IMR-90 (cell line): ENCODE results near the gene AKAP7. TPM values are rescaled to one million over a fixed set of nuclear protein-coding genes. Genes with fewer than 3 reads are reported as not detected.

Experiments used
- ATAC-seq: fragments of 200-7000 bp; cut with Tn5 transposase; 2 replicates; pipeline ENCODE4 v1.9.1; 2020; ENCODE audit warnings: low read depth, mild to moderate bottlenecking, moderate library complexity
- BruUV-seq: library from RNA; stranded (reverse); fragments of 400-500 nt; replicated peaks from 2 replicates; lab custom pipeline; 2021; lab: Mats Ljungman, UMichigan
- CTCF ChIA-PET: fragments of 300-600 bp; formaldehyde crosslinking; extraction: SDS; loops from one replicate; lab custom pipeline; 2021; ENCODE audit warnings: antibody characterized with exemption; lab: Yijun Ruan, JAX
- POLR2A ChIA-PET: fragments of 300-600 bp; sonication (Branson Sonifier 250); formaldehyde crosslinking; loops from one replicate; lab custom pipeline; 2022; ENCODE audit warnings: antibody characterized with exemption; ENCODE audit not compliant: unreplicated experiment; lab: Charles Lee
- DNase-seq: peaks from one replicate; pipeline ENCODE4 v3.0.0; 2013
- H2AFZ ChIP-seq: replicated peaks from 2 replicates; pipeline ENCODE3; 2013; ENCODE audit warnings: low read length, mild to moderate bottlenecking; ENCODE audit not compliant: poor library complexity
- H2AK5ac ChIP-seq: 2 replicates; pipeline ENCODE4 v1.6.1; 2013; ENCODE audit warnings: low read depth, low read length, inconsistent platforms
- H2AK9ac ChIP-seq: replicated peaks from 2 replicates; pipeline ENCODE3; 2013; ENCODE audit warnings: mild to moderate bottlenecking, low read depth, low read length, moderate library complexity; ENCODE audit not compliant: poor library complexity
- H2BK120ac ChIP-seq: 2 replicates; pipeline ENCODE4 v1.6.1; 2013; ENCODE audit warnings: low read depth, low read length, inconsistent platforms
- H2BK15ac ChIP-seq: 3 replicates; pipeline ENCODE4 v1.6.1; 2013; ENCODE audit warnings: low read depth, low read length, inconsistent platforms
- H2BK20ac ChIP-seq: 2 replicates; pipeline ENCODE4 v1.6.1; 2013; ENCODE audit warnings: low read depth, mild to moderate bottlenecking, inconsistent platforms, low read length, moderate library complexity
- H2BK5ac ChIP-seq: 2 replicates; pipeline ENCODE4 v1.6.1; 2013; ENCODE audit warnings: mild to moderate bottlenecking, low read depth, low read length, inconsistent platforms; ENCODE audit not compliant: poor library complexity, severe bottlenecking
- H3K14ac ChIP-seq: replicated peaks from 2 replicates; pipeline ENCODE4 v1.6.1; 2013; ENCODE audit warnings: low read depth, low read length, inconsistent platforms
- H3K18ac ChIP-seq: 2 replicates; pipeline ENCODE4 v1.6.1; 2013; ENCODE audit warnings: low read depth, low read length, control low read depth
- H3K23ac ChIP-seq: 2 replicates; pipeline ENCODE4 v1.6.1; 2013; ENCODE audit warnings: low read depth, low read length, inconsistent platforms
- H3K27ac ChIP-seq: 2 replicates; pipeline ENCODE4 v1.5.1; 2013; ENCODE audit warnings: mild to moderate bottlenecking, control low read depth, low read length; ENCODE audit not compliant: insufficient read depth
- H3K27me3 ChIP-seq: 2 replicates; pipeline ENCODE4 v1.6.1; 2013; ENCODE audit warnings: low read length; ENCODE audit not compliant: control insufficient read depth, insufficient read depth
- H3K36me3 ChIP-seq: 2 replicates; pipeline ENCODE4 v1.6.1; 2013; ENCODE audit warnings: low read length, mixed read lengths; ENCODE audit not compliant: control insufficient read depth, insufficient read depth
- H3K4ac ChIP-seq: 2 replicates; pipeline ENCODE4 v1.6.1; 2013; ENCODE audit warnings: low read depth, low read length, inconsistent platforms
- H3K4me1 ChIP-seq: 2 replicates; pipeline ENCODE4 v1.6.1; 2013; ENCODE audit warnings: low read length, mixed read lengths; ENCODE audit not compliant: control insufficient read depth, insufficient read depth
- H3K4me2 ChIP-seq: 2 replicates; pipeline ENCODE4 v1.6.1; 2013; ENCODE audit warnings: low read depth, mild to moderate bottlenecking, control low read depth, low read length, moderate library complexity
- H3K4me3 ChIP-seq: 2 replicates; pipeline ENCODE4 v1.5.1; 2013; ENCODE audit warnings: low read depth, mild to moderate bottlenecking, control low read depth, low read length, moderate library complexity; ENCODE audit not compliant: insufficient read depth
- H3K56ac ChIP-seq: 2 replicates; pipeline ENCODE4 v1.6.1; 2013; ENCODE audit warnings: low read length, inconsistent platforms; ENCODE audit not compliant: insufficient read depth; ENCODE audit errors: extremely low read depth
- H3K79me1 ChIP-seq, 2 experiments: 2 replicates each; pipeline ENCODE4 v1.6.1; 2013; ENCODE audit warnings: low read length in 2 of 2, inconsistent platforms in 1 of 2, low read depth in 1 of 2
- H3K9ac ChIP-seq: 2 replicates; pipeline ENCODE4 v1.6.1; 2013; ENCODE audit warnings: low read depth, low read length, control low read depth
- H3K9me1 ChIP-seq: 2 replicates; pipeline ENCODE4 v1.6.1; 2013; ENCODE audit warnings: low read length, inconsistent platforms; ENCODE audit not compliant: insufficient read depth
- H3K9me3 ChIP-seq: 2 replicates; pipeline ENCODE4 v1.6.1; 2013; ENCODE audit warnings: low read length; ENCODE audit not compliant: control insufficient read depth, insufficient read depth
- H4K20me1 ChIP-seq: 2 replicates; pipeline ENCODE4 v1.6.1; 2013; ENCODE audit warnings: low read length, inconsistent platforms; ENCODE audit not compliant: insufficient read depth
- H4K5ac ChIP-seq: 2 replicates; pipeline ENCODE4 v1.6.1; 2013; ENCODE audit warnings: mild to moderate bottlenecking, low read depth, low read length, control low read depth
- H4K8ac ChIP-seq, 2 experiments: 2 replicates each; pipeline ENCODE4 v1.6.1; 2013; ENCODE audit warnings: low read depth in 2 of 2, low read length in 2 of 2, control low read depth in 1 of 2, inconsistent platforms in 1 of 2
- H4K91ac ChIP-seq: 2 replicates; pipeline ENCODE4 v1.6.1; 2013; ENCODE audit warnings: low read depth, low read length, inconsistent platforms; ENCODE audit not compliant: insufficient read depth
- BHLHE40 ChIP-seq: fragments of 150-350 bp; IDR thresholded peaks from 2 replicates; pipeline ENCODE4 v1.6.1; 2016; ENCODE audit warnings: mild to moderate bottlenecking, low read depth, low read length
- MAFK ChIP-seq: IDR thresholded peaks from 2 replicates; pipeline ENCODE4 v1.6.1; 2012; ENCODE audit warnings: low read depth, low read length, improper control_type of control experiment
- MAZ ChIP-seq: IDR thresholded peaks from 2 replicates; pipeline ENCODE4 v1.6.1; 2012; ENCODE audit warnings: low read depth, mild to moderate bottlenecking, low read length, improper control_type of control experiment, moderate library complexity, borderline replicate concordance
- MXI1 ChIP-seq: IDR thresholded peaks from 2 replicates; pipeline ENCODE4 v1.6.1; 2012; ENCODE audit warnings: low read depth, mild to moderate bottlenecking, low read length, moderate library complexity, borderline replicate concordance
- POLR2A ChIP-seq: IDR thresholded peaks from 2 replicates; pipeline ENCODE4 v1.6.1; 2012; ENCODE audit warnings: mild to moderate bottlenecking, low read depth, low read length
- RFX5 ChIP-seq: IDR thresholded peaks from 2 replicates; pipeline ENCODE4 v1.8.0; 2012; ENCODE audit warnings: low read depth, mild to moderate bottlenecking, low read length, moderate library complexity
- SMC3 ChIP-seq: fragments of 150-350 bp; IDR thresholded peaks from 2 replicates; pipeline ENCODE4 v1.6.1; 2016; ENCODE audit warnings: low read depth, mild to moderate bottlenecking, antibody characterized with exemption, low read length, moderate library complexity
- WGBS, 2 experiments: methylation state at CpG; one replicate each; pipeline versions ENCODE4 v1.1.5 to v1.1.7; 2013; ENCODE audit warnings: missing lambda C conversion rate in 2 of 2; ENCODE audit not compliant: insufficient read length in 1 of 2; ENCODE audit errors: extremely low coverage in 2 of 2; 5-methylcytosine and 5-hydroxymethylcytosine counted together
- dilution Hi-C: fragments of 300-500 bp; cut with HindIII; formaldehyde crosslinking; loops from one replicate; pipeline ENCODE4 v1.14.3; 2018; ENCODE audit warnings: low sequenced_read_pairs; ENCODE audit not compliant: unreplicated experiment
- in situ Hi-C: fragments of 300-500 bp; cut with MboI; formaldehyde crosslinking; loops from 3 replicates; pipeline ENCODE4 v1.14.3; 2019; ENCODE audit warnings: low sequenced_read_pairs, inconsistent platforms, mixed read lengths
- intact Hi-C: fragments of 100-400 bp; cut with micrococcal nuclease; formaldehyde crosslinking; loops from 2 replicates; pipeline ENCODE4 v1.10.0; 2022
- polyA plus RNA-seq, 3 experiments: library from polyadenylated mRNA; depleted of rRNA; stranded (reverse); fragments of >200 nt; gene quantifications; 2 replicates each; pipeline ENCODE4 v1.2.3, GENCODE V29; 2012; ENCODE audit warnings: low replicate concordance in 1 of 3
- total RNA-seq: library from RNA; depleted of rRNA; stranded (reverse); fragments of >200 nt; gene quantifications from 2 replicates; pipeline ENCODE4 v1.2.3, GENCODE V29; 2012
- TF ChIP-seq, protein P1 (sequence below): conservative IDR thresholded peaks from 2 replicates; pipeline ENCODE4 v1.5.1; 2012; ENCODE audit warnings: mild to moderate bottlenecking, low read depth, low read length, improper control_type of control experiment

Gene AKAP7
- total and polyA plus RNA-seq, 2 of the 4 experiments (the other 2 are of a cell fraction): 0.54 to 1.1 TPM

DNA sequence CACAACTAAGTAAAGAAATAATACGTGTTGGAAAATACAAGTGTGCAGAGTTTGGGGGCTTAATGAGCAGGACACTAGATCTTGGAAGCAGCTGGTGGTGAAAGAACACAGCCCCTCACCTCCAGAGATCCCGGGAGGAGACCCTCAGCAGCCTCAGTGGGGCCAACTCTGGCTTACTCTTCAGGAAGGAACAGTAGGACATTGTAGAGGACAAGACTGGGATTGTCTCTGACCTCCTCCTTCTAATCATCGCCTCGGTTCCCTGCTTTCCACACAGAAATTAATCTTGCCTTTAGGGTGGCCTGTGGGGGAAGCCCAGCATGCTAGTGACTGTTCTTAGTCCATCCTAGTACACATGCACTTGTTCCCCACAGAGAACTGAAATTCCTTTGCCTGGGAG, 130.7 kb downstream of the AKAP7 start:
- no peaks in the 10 kb centered on the region for H3K27me3 ChIP-seq
- intact Hi-C loops (no loop called here), in situ Hi-C loops (no loop called here), dilution Hi-C loops (no loop called here)
- peaks cover 3% of the 10 kb centered on the region for H3K4me1 ChIP-seq
- no peaks in the 10 kb centered on the region for H3K36me3 ChIP-seq
- H2BK5ac ChIP-seq: no peak overlapping the region
- CTCF ChIA-PET: interaction anchor here (0.6 kb wide), 1 partner anchor 1234 kb away, joined by 3 read pairs; no protein-coding TSS in a partner anchor
- no peak overlapping the region for H3K14ac ChIP-seq
- H3K56ac ChIP-seq: no peak overlapping the region
- TF ChIP-seq MAFK (no peak), MXI1 (no peak), SMC3 (no peak), BHLHE40 (no peak), POLR2A (no peak), RFX5 (no peak), MAZ (no peak)
- TF ChIP-seq, protein P1, sequence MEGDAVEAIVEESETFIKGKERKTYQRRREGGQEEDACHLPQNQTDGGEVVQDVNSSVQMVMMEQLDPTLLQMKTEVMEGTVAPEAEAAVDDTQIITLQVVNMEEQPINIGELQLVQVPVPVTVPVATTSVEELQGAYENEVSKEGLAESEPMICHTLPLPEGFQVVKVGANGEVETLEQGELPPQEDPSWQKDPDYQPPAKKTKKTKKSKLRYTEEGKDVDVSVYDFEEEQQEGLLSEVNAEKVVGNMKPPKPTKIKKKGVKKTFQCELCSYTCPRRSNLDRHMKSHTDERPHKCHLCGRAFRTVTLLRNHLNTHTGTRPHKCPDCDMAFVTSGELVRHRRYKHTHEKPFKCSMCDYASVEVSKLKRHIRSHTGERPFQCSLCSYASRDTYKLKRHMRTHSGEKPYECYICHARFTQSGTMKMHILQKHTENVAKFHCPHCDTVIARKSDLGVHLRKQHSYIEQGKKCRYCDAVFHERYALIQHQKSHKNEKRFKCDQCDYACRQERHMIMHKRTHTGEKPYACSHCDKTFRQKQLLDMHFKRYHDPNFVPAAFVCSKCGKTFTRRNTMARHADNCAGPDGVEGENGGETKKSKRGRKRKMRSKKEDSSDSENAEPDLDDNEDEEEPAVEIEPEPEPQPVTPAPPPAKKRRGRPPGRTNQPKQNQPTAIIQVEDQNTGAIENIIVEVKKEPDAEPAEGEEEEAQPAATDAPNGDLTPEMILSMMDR: no peak
- no peak overlapping the region for H3K4me2 ChIP-seq
- no TSS peak for BruUV-seq
- no peaks in the 10 kb centered on the region for H3K9me3 ChIP-seq
- H2BK120ac ChIP-seq: no peak overlapping the region
- no peaks in the 10 kb centered on the region for H4K20me1 ChIP-seq
- H4K91ac ChIP-seq: no peak overlapping the region
- no peaks in the 10 kb centered on the region for H3K9me1 ChIP-seq
- no peak overlapping the region for H4K8ac ChIP-seq
- no peak overlapping the region for H2AFZ ChIP-seq
- H3K27ac ChIP-seq: no peak overlapping the region
- H2AK9ac ChIP-seq: peak overlapping the region; percentile 26
- no peak overlapping the region for H2BK15ac ChIP-seq
- no peak overlapping the region for H2AK5ac ChIP-seq
- no peak for DNase-seq
- H3K18ac ChIP-seq: no peak overlapping the region
- WGBS, 2 experiments: no CpG with 5 or more reads among the region's 4 CpGs
- POLR2A ChIA-PET: no interaction called here
- no peaks in the 10 kb centered on the region for H3K79me1 ChIP-seq
- no peak overlapping the region for H3K4me3 ChIP-seq
- H3K9ac ChIP-seq: no peak overlapping the region
- no peak overlapping the region for H3K4ac ChIP-seq
- no peak overlapping the region for H4K5ac ChIP-seq
- H3K23ac ChIP-seq: no peak overlapping the region
- ATAC-seq: peak; percentile 40; the same call in 1 of the 2 replicates
- no peak overlapping the region for H2BK20ac ChIP-seq
